GM18505 (cell line): ENCODE data around the gene DPPA4.

Source experiments
- ATAC-seq: cut with Tn5 transposase; IDR thresholded peaks from one replicate; pipeline ENCODE4 v1.9.1; 2021; ENCODE audit not compliant: unreplicated experiment
- POLR2A ChIP-seq: IDR thresholded peaks from 4 replicates; pipeline ENCODE4 v1.6.1; 2011; ENCODE audit warnings: borderline replicate concordance; ENCODE audit not compliant: insufficient read depth, insufficient read length; ENCODE audit errors: extremely low read depth

The DPPA4 gene

GRCh38 chr3:109355625-109356441 lies 18.5 kb upstream of the DPPA4 start:
- TF ChIP-seq POLR2A = no peak
- ATAC-seq = no peak

GRCh38 chr3:109353057-109353456 lies 15.7 kb upstream of the DPPA4 start:
- ATAC-seq = no peak
- TF ChIP-seq POLR2A = no peak

- no peak for ATAC-seq
Observed at GRCh38 chr3:109351231-109351630, 13.9 kb upstream of the DPPA4 start.

GRCh38 chr3:109346770-109347295 lies 9.5 kb upstream of the DPPA4 start:
- no peak for TF ChIP-seq POLR2A
- ATAC-seq = no peak

More at GRCh38 chr3:109351231-109351630, 13.9 kb upstream of the DPPA4 start:
- no peak for TF ChIP-seq POLR2A

GRCh38 chr3:109346099-109346498 lies 8.8 kb upstream of the DPPA4 start:
- no peak for ATAC-seq
- TF ChIP-seq POLR2A = no peak

- TF ChIP-seq POLR2A = no peak
- ATAC-seq = no peak
Observed at GRCh38 chr3:109339714-109340648, 2.6 kb upstream of the DPPA4 start.

- TF ChIP-seq POLR2A = no peak
- ATAC-seq = no peak
Observed at GRCh38 chr3:109339197-109339596, 1.9 kb upstream of the DPPA4 start.

- no peak for ATAC-seq
- no peak for TF ChIP-seq POLR2A
Observed at GRCh38 chr3:109338322-109338721, 976 bp upstream of the DPPA4 start.

- no peak for ATAC-seq
- no peak for TF ChIP-seq POLR2A
Observed at GRCh38 chr3:109336291-109336861, 970 bp downstream of the DPPA4 start.

- ATAC-seq = no peak
- no peak for TF ChIP-seq POLR2A
Observed at GRCh38 chr3:109334572-109334971, 2.8 kb downstream of the DPPA4 start.

GRCh38 chr3:109331692-109332091 lies 5.7 kb downstream of the DPPA4 start:
- ATAC-seq = no peak
- TF ChIP-seq POLR2A = no peak

GRCh38 chr3:109330405-109330804 lies 6.9 kb downstream of the DPPA4 start:
- no peak for TF ChIP-seq POLR2A
- no peak for ATAC-seq

- TF ChIP-seq POLR2A = no peak
- ATAC-seq = no peak
Observed at GRCh38 chr3:109328202-109328601, 9.1 kb downstream of the DPPA4 start.

GRCh38 chr3:109325657-109326056 lies 11.7 kb downstream of the DPPA4 start:
- ATAC-seq = no peak
- no peak for TF ChIP-seq POLR2A

GRCh38 chr3:109325109-109325508 lies 12.2 kb downstream of the DPPA4 start:
- ATAC-seq = no peak
- TF ChIP-seq POLR2A = no peak
